CD14-positive monocyte (primary cell): Measurements from ENCODE around the gene SCRN1. TPM values are rescaled to one million over a fixed set of nuclear protein-coding genes. Genes with fewer than 3 reads are reported as not detected.

Experiments
- DNase-seq, 3 donors: peaks; one replicate each; pipeline ENCODE4 v3.0.0-alpha.2; 2011 to 2022
- H2AFZ ChIP-seq: 2 replicates; pipeline ENCODE4 v1.6.0; 2012; ENCODE audit warnings: mild to moderate bottlenecking, low read depth, low read length, inconsistent platforms; ENCODE audit not compliant: insufficient read depth, poor library complexity, severe bottlenecking
- H3K27ac ChIP-seq, 2 donors: 1 replicate in 1 of 2; 2 replicates in 1 of 2; pipeline ENCODE4 v1.5.1; 2012 to 2013; ENCODE audit warnings: low read length in 2 of 2, control low read depth in 1 of 2, inconsistent platforms in 1 of 2, low read depth in 1 of 2, mild to moderate bottlenecking in 1 of 2
- H3K27me3 ChIP-seq, 2 donors: one replicate each; pipeline versions ENCODE4 v1.6.0 to v1.6.1; 2011 to 2013; ENCODE audit warnings: low read length in 2 of 2; ENCODE audit not compliant: control insufficient read depth in 2 of 2, insufficient read depth in 2 of 2
- H3K36me3 ChIP-seq, 2 donors: replicated peaks in 1 of 2; 1 replicate in 1 of 2; 2 replicates in 1 of 2; pipeline versions ENCODE4 v1.5.1 to v1.6.1; 2012 to 2013; ENCODE audit warnings: low read length in 2 of 2, control low read depth in 1 of 2, inconsistent platforms in 1 of 2, mild to moderate bottlenecking in 1 of 2; ENCODE audit not compliant: insufficient read depth in 2 of 2, control insufficient read depth in 1 of 2
- H3K4me1 ChIP-seq, 2 donors: 1 replicate in 1 of 2; 2 replicates in 1 of 2; pipeline versions ENCODE4 v1.5.1 to v1.6.1; 2012 to 2013; ENCODE audit warnings: low read length in 2 of 2, control low read depth in 1 of 2, inconsistent platforms in 1 of 2, mild to moderate bottlenecking in 1 of 2, moderate library complexity in 1 of 2; ENCODE audit not compliant: insufficient read depth in 2 of 2, control insufficient read depth in 1 of 2
- H3K4me2 ChIP-seq: replicated peaks from 2 replicates; pipeline ENCODE3; 2012; ENCODE audit warnings: low read length, moderate library complexity, mild to moderate bottlenecking; ENCODE audit not compliant: poor library complexity, severe bottlenecking; ENCODE audit errors: extremely low read depth
- H3K4me3 ChIP-seq, 3 experiments: fragments of 200-600 bp in 1 of 3; sonication (generic) in 1 of 3; replicated peaks in 1 of 3; 1 replicate in 2 of 3; 2 replicates in 1 of 3; pipeline ENCODE4 v1.5.1; 2011 to 2013; ENCODE audit warnings: low read length in 3 of 3, mild to moderate bottlenecking in 3 of 3, control low read depth in 2 of 3, low read depth in 2 of 3, inconsistent platforms in 1 of 3, moderate library complexity in 1 of 3
- H3K79me2 ChIP-seq: 2 replicates; pipeline ENCODE4 v1.6.0; 2012; ENCODE audit warnings: mild to moderate bottlenecking, control low read depth, inconsistent platforms, low read length, moderate library complexity; ENCODE audit not compliant: insufficient read depth
- H3K9ac ChIP-seq: 2 replicates; pipeline ENCODE4 v1.6.0; 2017; ENCODE audit warnings: low read length, mild to moderate bottlenecking; ENCODE audit not compliant: insufficient read depth, poor library complexity, severe bottlenecking
- H3K9me3 ChIP-seq, 2 donors: replicated peaks in 1 of 2; 1 replicate in 1 of 2; 2 replicates in 1 of 2; pipeline versions ENCODE4 v1.5.1 to v1.6.1; 2012 to 2013; ENCODE audit warnings: low read length in 2 of 2, control low read depth in 1 of 2; ENCODE audit not compliant: control insufficient read depth in 1 of 2, insufficient read depth in 1 of 2
- H4K20me1 ChIP-seq: 2 replicates; pipeline ENCODE4 v1.6.0; 2012; ENCODE audit warnings: mild to moderate bottlenecking, low read length, control low read depth, moderate library complexity; ENCODE audit not compliant: insufficient read depth
- H3K27ac Mint-ChIP-seq, 7 donors: one replicate each; pipeline ENCODE4 v1.8.0; 2020; ENCODE audit warnings: mild to moderate bottlenecking in 7 of 7, mixed read lengths in 7 of 7, moderate library complexity in 6 of 7, inconsistent platforms in 2 of 7
- H3K27me3 Mint-ChIP-seq, 3 donors: one replicate each; pipeline ENCODE4 v1.8.0; 2021 to 2022; ENCODE audit warnings: low read depth in 3 of 3, mild to moderate bottlenecking in 3 of 3, mixed read lengths in 3 of 3, moderate library complexity in 3 of 3, inconsistent platforms in 1 of 3
- H3K36me3 Mint-ChIP-seq, 2 donors: one replicate each; pipeline ENCODE4 v1.8.0; 2020; ENCODE audit warnings: mixed read lengths in 2 of 2, inconsistent platforms in 1 of 2, mild to moderate bottlenecking in 1 of 2
- H3K4me1 Mint-ChIP-seq: one replicate; pipeline ENCODE4 v1.8.0; 2020; ENCODE audit warnings: mild to moderate bottlenecking, mixed read lengths
- H3K4me3 Mint-ChIP-seq, 2 donors: one replicate each; pipeline ENCODE4 v1.8.0; 2020; ENCODE audit warnings: mild to moderate bottlenecking in 2 of 2, mixed read lengths in 2 of 2, moderate library complexity in 1 of 2
- H3K9me3 Mint-ChIP-seq, 7 donors: one replicate each; pipeline ENCODE4 v1.8.0; 2020 to 2022; ENCODE audit warnings: mixed read lengths in 7 of 7, mild to moderate bottlenecking in 6 of 7, moderate library complexity in 6 of 7, inconsistent platforms in 2 of 7
- CTCF ChIP-seq: fragments of 200-600 bp; IDR thresholded peaks from one replicate; pipeline ENCODE4 v1.8.0; 2022; ENCODE audit warnings: antibody characterized with exemption, mild to moderate bottlenecking
- WGBS: methylation state at CpG from one replicate; pipeline ENCODE4 v1.1.5; 2013; ENCODE audit warnings: missing lambda C conversion rate; ENCODE audit not compliant: insufficient coverage; 5-methylcytosine and 5-hydroxymethylcytosine counted together
- intact Hi-C, 2 donors: fragments of 100-400 bp; cut with micrococcal nuclease; formaldehyde crosslinking; loops; one replicate each; pipeline versions ENCODE4 v1.15.0 to v1.15.1; 2023
- polyA plus RNA-seq, 3 donors: library from polyadenylated mRNA; depleted of rRNA in 1 of 3; unstranded in 2 of 3; stranded (reverse) in 1 of 3; fragments of 300-500 nt in 2 of 3; fragments of >200 nt in 1 of 3; fragmentation: Illumina TruSeq in 2 of 3; gene quantifications; 1 replicate in 2 of 3; 2 replicates in 1 of 3; pipeline ENCODE4 v1.2.3, GENCODE V29; 2012 to 2021

Gene SCRN1
- polyA plus RNA-seq, 3 donors, result 8.4 to 12.1 (median 8.6) TPM

- Histone ChIP-seq H3K9ac (no peak overlapping the region), H3K4me2 (no peak overlapping the region), H3K4me1 (peaks cover 0 to 2% of the 10 kb centered on the region in 2 donors), H3K9me3 (no peaks in the 10 kb centered on the region), H3K27ac (no peak overlapping the region), H3K36me3 (no peaks in the 10 kb centered on the region), H4K20me1 (no peaks in the 10 kb centered on the region), H2AFZ (no peak overlapping the region), H3K4me3 (no peak overlapping the region), H3K79me2 (no peaks in the 10 kb centered on the region), H3K27me3 (peaks cover 4 to 20% of the 10 kb centered on the region in 2 donors)
- WGBS, result 100% methylated on average over 1 of the region's 1 CpG
- DNase-seq, result no peak
- no peaks in the 10 kb centered on the region for H3K9me3 Mint-ChIP-seq
- H3K36me3 Mint-ChIP-seq, result peaks cover 0 to 2% of the 10 kb centered on the region in 2 donors
- H3K27me3 Mint-ChIP-seq, result peaks cover 23 to 28% (median 24%) of the 10 kb centered on the region in 3 donors
- no peak overlapping the region for H3K4me3 Mint-ChIP-seq
- intact Hi-C loops, result loop anchor here in 1 of 2 donors (10.0 kb wide), 1 partner anchor 182 kb away; no protein-coding TSS in a partner anchor
- peaks cover 20% of the 10 kb centered on the region for H3K4me1 Mint-ChIP-seq
- no peak for TF ChIP-seq CTCF
- no peak overlapping the region for H3K27ac Mint-ChIP-seq
These were observed 107.1 kb downstream of the SCRN1 start for GRCh38 chr7:29882481-29882880.

GRCh38 chr7:29881724-29882123 lies 107.9 kb downstream of the SCRN1 start:
- DNase-seq, result no peak
- peaks cover 0 to 2% of the 10 kb centered on the region in 2 donors for H3K36me3 Mint-ChIP-seq
- Histone ChIP-seq H3K4me2 (no peak overlapping the region), H3K4me3 (no peak overlapping the region), H2AFZ (no peak overlapping the region), H3K9ac (no peak overlapping the region), H4K20me1 (no peaks in the 10 kb centered on the region), H3K9me3 (no peaks in the 10 kb centered on the region), H3K79me2 (no peaks in the 10 kb centered on the region), H3K27ac (no peak overlapping the region), H3K4me1 (peaks cover 0 to 2% of the 10 kb centered on the region in 2 donors), H3K36me3 (no peaks in the 10 kb centered on the region), H3K27me3 (peaks cover 4 to 20% of the 10 kb centered on the region in 2 donors)
- H3K27ac Mint-ChIP-seq, result no peak overlapping the region
- H3K4me3 Mint-ChIP-seq, result no peak overlapping the region
- intact Hi-C loops, result loop anchor here in 1 of 2 donors (10.0 kb wide), 1 partner anchor 183 kb away; no protein-coding TSS in a partner anchor
- H3K27me3 Mint-ChIP-seq, result peaks cover 22 to 28% (median 23%) of the 10 kb centered on the region in 3 donors
- H3K9me3 Mint-ChIP-seq, result no peaks in the 10 kb centered on the region
- 82% methylated on average over 4 of the region's 7 CpGs for WGBS
- TF ChIP-seq CTCF, result no peak
- H3K4me1 Mint-ChIP-seq, result peaks cover 20% of the 10 kb centered on the region
